ENCODE measurements around the gene SGK1. TPM values are rescaled to one million over a fixed set of nuclear protein-coding genes. Genes with fewer than 3 reads are reported as not detected.
"Not testable (repeated sequence)": the region's sequence is repeated elsewhere in the genome, so short reads cannot be mapped to it uniquely, and the experiment has no call there.

Gene SGK1
- total and polyA plus RNA-seq, 10 donors, result 12.3 to 80.1 (median 51.4) TPM

DNA sequence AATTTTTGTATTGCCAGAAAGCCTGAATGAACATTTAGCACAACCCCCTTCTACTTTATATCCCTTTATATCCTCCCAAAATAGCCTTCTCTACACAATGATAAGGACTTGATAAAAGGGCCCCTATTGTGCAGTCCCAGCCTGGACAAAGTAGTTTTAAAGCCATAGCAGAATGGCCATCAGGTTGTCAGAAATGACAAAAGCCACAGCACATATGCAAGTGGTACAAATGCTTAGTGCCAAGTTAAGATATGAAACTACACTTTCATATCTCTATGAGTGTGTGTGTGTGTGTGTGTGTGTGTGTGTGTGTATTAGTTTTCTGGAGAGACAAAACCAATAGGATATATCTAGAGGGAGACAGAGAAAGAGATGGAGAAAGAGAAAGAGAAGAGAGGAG is 132.6 kb downstream of the SGK1 start:
- H3K4me3 ChIP-seq, result no peak overlapping the region
- no peak for DNase-seq
- no peaks in the 10 kb centered on the region for H3K9me3 ChIP-seq
- H3K4me1 ChIP-seq, result peaks cover 0 to 5% (median 0%) of the 10 kb centered on the region in 6 donors
- intact Hi-C loops (cut with DNase I; ENCODE audit: low total_unique reads), result no loop called here
- H3K27ac ChIP-seq, result no peak overlapping the region
- TF ChIP-seq POLR2AphosphoS5 (IDR thresholded peaks at IDR 0.05), result no peak
- TF ChIP-seq POLR2A (IDR thresholded peaks at IDR 0.05), result no peak
- TF ChIP-seq, protein P1, sequence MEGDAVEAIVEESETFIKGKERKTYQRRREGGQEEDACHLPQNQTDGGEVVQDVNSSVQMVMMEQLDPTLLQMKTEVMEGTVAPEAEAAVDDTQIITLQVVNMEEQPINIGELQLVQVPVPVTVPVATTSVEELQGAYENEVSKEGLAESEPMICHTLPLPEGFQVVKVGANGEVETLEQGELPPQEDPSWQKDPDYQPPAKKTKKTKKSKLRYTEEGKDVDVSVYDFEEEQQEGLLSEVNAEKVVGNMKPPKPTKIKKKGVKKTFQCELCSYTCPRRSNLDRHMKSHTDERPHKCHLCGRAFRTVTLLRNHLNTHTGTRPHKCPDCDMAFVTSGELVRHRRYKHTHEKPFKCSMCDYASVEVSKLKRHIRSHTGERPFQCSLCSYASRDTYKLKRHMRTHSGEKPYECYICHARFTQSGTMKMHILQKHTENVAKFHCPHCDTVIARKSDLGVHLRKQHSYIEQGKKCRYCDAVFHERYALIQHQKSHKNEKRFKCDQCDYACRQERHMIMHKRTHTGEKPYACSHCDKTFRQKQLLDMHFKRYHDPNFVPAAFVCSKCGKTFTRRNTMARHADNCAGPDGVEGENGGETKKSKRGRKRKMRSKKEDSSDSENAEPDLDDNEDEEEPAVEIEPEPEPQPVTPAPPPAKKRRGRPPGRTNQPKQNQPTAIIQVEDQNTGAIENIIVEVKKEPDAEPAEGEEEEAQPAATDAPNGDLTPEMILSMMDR (IDR thresholded peaks at IDR 0.05 in 8 of 11, conservative IDR thresholded peaks at IDR 0.05 in 3 of 11), result no peak
- no peaks in the 10 kb centered on the region for H3K27me3 ChIP-seq (replicated peaks in 1 of 7)
- no peaks in the 10 kb centered on the region for H3K36me3 ChIP-seq

DNA sequence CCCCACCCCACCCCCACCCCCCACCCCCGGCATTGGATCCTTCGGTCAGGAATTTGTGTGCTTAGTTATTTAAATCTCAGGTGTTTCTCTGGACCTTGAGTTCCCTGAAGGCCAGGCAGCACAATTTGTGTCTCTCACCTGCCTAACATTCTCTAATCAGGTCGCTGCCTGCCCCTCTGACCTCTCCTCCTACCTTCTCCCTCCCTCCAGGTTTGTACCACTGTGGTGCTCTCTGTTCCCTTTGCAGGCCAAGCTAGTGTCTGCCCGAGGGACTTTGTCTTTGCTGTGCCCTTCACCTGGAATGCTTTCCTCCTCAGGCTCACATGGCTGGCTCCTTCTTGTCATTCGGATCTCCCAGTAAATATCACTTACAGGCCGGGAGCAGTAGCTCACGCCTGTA is 134.1 kb downstream of the SGK1 start:
- H3K36me3 ChIP-seq, result no peaks in the 10 kb centered on the region
- no peaks in the 10 kb centered on the region for H3K9me3 ChIP-seq
- 89 to 98% (median 94%) methylated on average over 7 of the region's 7 CpGs for WGBS, 5 donors
- H3K27ac ChIP-seq, result no peak overlapping the region
- no peaks in the 10 kb centered on the region for H3K27me3 ChIP-seq (replicated peaks in 1 of 7)
- intact Hi-C loops (cut with DNase I; ENCODE audit: low total_unique reads), result no loop called here
- H3K4me1 ChIP-seq, result peaks cover 0 to 6% (median 3%) of the 10 kb centered on the region in 6 donors
- no peak overlapping the region for H3K4me3 ChIP-seq
- no peak for TF ChIP-seq POLR2A (IDR thresholded peaks at IDR 0.05)
- TF ChIP-seq POLR2AphosphoS5 (IDR thresholded peaks at IDR 0.05), result no peak
- TF ChIP-seq, protein P1 (IDR thresholded peaks at IDR 0.05 in 8 of 11, conservative IDR thresholded peaks at IDR 0.05 in 3 of 11), result no peak
- no peak for DNase-seq

DNA sequence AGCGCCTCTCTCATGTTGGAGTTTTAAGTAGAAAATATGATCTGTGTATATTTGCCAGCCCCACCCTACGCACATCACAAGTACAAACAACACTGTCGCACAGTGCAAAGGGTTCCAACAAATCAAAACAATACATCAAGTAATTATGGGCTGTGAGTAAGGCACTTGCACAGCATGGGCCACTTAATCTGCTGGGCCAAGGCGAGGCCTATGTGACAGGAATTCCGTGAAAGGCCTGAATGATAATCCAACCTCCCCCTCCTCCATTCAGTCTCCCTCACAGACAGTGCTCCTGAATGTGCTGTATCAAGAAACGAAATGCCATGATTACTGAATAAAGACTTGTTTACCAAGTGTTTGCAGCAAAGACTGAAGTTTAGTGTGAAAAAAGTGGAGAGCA is 135.4 kb downstream of the SGK1 start:
- WGBS, 5 donors, result 92 to 99% (median 96%) methylated on average over 6 of the region's 6 CpGs
- H3K9me3 ChIP-seq, result no peaks in the 10 kb centered on the region

DNA sequence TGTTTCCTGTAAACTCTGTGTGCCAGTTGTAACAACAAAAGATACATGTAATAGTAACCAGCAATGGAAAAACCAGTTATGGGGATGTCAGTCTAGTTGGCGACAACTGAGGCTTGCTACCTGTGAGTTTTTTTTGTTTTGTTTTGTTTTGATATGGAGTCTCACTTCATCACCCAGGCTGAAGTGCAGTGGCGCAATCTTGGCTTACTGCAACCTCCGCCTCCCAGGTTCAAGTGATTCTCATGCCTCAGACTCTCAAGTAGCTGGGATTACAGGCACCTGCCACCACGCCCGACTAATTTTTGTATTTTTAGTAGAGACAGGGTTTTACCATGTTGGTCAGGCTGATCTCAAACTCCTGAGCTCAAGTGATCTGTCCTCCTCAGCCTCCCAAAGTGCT is 136.2 kb downstream of the SGK1 start:
- DNase-seq; intact Hi-C loops (cut with DNase I; ENCODE audit: low total_unique reads): not testable (repeated sequence)

More for the DNA sequence above, 135.4 kb downstream of the SGK1 start:
- DNase-seq, result no peak
- H3K36me3 ChIP-seq, result no peaks in the 10 kb centered on the region
- intact Hi-C loops (cut with DNase I; ENCODE audit: low total_unique reads), result no loop called here
- no peak overlapping the region for H3K4me3 ChIP-seq
- no peak overlapping the region for H3K27ac ChIP-seq
- H3K4me1 ChIP-seq, result peaks cover 5 to 19% (median 15%) of the 10 kb centered on the region in 6 donors
- no peaks in the 10 kb centered on the region for H3K27me3 ChIP-seq (replicated peaks in 1 of 7)
- no peak for TF ChIP-seq POLR2AphosphoS5 (IDR thresholded peaks at IDR 0.05)
- TF ChIP-seq, protein P1 (IDR thresholded peaks at IDR 0.05 in 8 of 11, conservative IDR thresholded peaks at IDR 0.05 in 3 of 11), result no peak
- TF ChIP-seq POLR2A (IDR thresholded peaks at IDR 0.05), result no peak

DNA sequence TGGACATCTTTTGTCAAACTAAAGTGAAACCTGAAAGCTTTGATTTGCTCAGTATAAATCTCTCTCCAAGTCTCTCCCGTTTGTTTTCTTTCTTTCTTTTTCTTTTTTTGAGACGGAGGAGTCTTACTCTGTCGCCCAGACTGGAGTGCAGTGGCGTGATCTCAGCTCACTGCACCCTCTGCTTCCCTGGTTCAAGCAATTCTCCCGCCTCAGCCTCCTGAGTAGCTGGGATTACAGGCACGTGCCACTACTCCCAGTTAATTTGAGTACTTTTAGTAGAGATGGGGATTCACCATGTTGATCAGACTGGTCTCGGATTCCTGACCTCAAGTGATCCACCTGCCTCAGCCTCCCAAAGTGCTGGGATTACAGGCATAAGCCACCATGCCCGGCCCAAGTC is 136.7 kb downstream of the SGK1 start:
- DNase-seq; H3K36me3 ChIP-seq; H3K27ac ChIP-seq; H3K27me3 ChIP-seq (replicated peaks in 1 of 7); intact Hi-C loops (cut with DNase I; ENCODE audit: low total_unique reads); H3K9me3 ChIP-seq; H3K4me3 ChIP-seq: not testable (repeated sequence)
- WGBS, 5 donors, result 89 to 100% (median 91%) methylated on average over 8 of the region's 8 CpGs
- H3K4me1 ChIP-seq, result peaks cover 9 to 32% (median 27%) of the 10 kb centered on the region in 6 donors

More for the DNA sequence above, 136.2 kb downstream of the SGK1 start:
- H3K4me1 ChIP-seq, result peaks cover 8 to 27% (median 22%) of the 10 kb centered on the region in 6 donors
- H3K4me3 ChIP-seq; H3K27ac ChIP-seq; H3K36me3 ChIP-seq; H3K27me3 ChIP-seq (replicated peaks in 1 of 7); H3K9me3 ChIP-seq: not testable (repeated sequence)
- 90 to 95% (median 92%) methylated on average over 5 of the region's 5 CpGs for WGBS, 5 donors

DNA sequence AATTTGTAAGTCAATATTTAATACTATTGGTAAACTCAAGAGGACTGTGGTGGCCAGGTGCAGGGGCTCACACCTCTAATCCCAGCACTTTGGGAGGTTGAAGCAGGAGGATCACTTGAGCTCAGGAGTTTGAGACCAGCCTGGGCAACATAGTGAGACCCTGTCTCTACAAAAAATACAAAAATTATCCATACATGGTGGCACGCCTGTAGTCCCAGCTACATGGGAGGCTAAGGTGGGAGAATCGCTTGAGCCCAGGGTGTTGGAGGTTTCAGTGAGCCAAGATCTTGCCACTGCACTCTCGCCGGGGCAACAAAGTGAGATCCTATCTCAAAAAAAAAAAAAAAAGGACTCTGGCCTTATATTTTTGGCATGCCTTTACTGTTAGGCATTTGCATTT is 137.4 kb downstream of the SGK1 start:
- H3K36me3 ChIP-seq; intact Hi-C loops (cut with DNase I; ENCODE audit: low total_unique reads); H3K4me3 ChIP-seq; H3K9me3 ChIP-seq; DNase-seq; H3K27ac ChIP-seq: not testable (repeated sequence)
- WGBS, 5 donors, result 94 to 97% (median 97%) methylated on average over 4 of the region's 4 CpGs
- Histone ChIP-seq H3K27me3 (replicated peaks in 1 of 7) (peaks cover 0 to 12% (median 0%) of the 10 kb centered on the region in 7 donors), H3K4me1 (peaks cover 9 to 39% (median 34%) of the 10 kb centered on the region in 6 donors)
